ENCODE results near the gene PMVK.

PMVK gene

GRCh38 chr1:154940651-154941194, 4.2 kb upstream of the PMVK start:
- no peak overlapping the region for H3K4me3 ChIP-seq
- no peak for DNase-seq (ENCODE audit: low spot score)
- peak overlapping the region in 1 of 2 donors; percentile 13 for H3K27ac ChIP-seq
- no peak for TF ChIP-seq CTCF (IDR thresholded peaks at IDR 0.05)

GRCh38 chr1:154940213-154940560, 3.7 kb upstream of the PMVK start:
- TF ChIP-seq CTCF (IDR thresholded peaks at IDR 0.05) = no peak
- no peak overlapping the region for H3K4me3 ChIP-seq
- peak overlapping the region in 1 of 2 donors; percentile 28 for H3K27ac ChIP-seq
- DNase-seq (ENCODE audit: low spot score) = no peak

- DNase-seq (ENCODE audit: low spot score) = no peak
- TF ChIP-seq CTCF (IDR thresholded peaks at IDR 0.05) = no peak
- Histone ChIP-seq H3K4me3 (no peak overlapping the region), H3K27ac (peak overlapping the region; percentile 95 to 99)
These were observed 2.3 kb upstream of the PMVK start for GRCh38 chr1:154938604-154939399.

- no peak for DNase-seq (ENCODE audit: low spot score)
- Histone ChIP-seq H3K4me3 (peak overlapping the region; percentile 78), H3K27ac (peak overlapping the region; percentile 95 to 99)
- no peak for TF ChIP-seq CTCF (IDR thresholded peaks at IDR 0.05)
These were observed 1.5 kb upstream of the PMVK start for GRCh38 chr1:154937988-154938386.

GRCh38 chr1:154937085-154937987, 817 bp upstream of the PMVK start:
- no peak for TF ChIP-seq CTCF (IDR thresholded peaks at IDR 0.05)
- H3K4me3 ChIP-seq = peak overlapping the region; percentile 78
- DNase-seq (ENCODE audit: low spot score) = peak; percentile 95
- H3K27ac ChIP-seq = peak overlapping the region; percentile 95 to 99

- DNase-seq (ENCODE audit: low spot score) = no peak
- Histone ChIP-seq H3K4me3 (peak overlapping the region; percentile 78), H3K27ac (peak overlapping the region; percentile 95 to 99)
- TF ChIP-seq CTCF (IDR thresholded peaks at IDR 0.05) = no peak
These were observed 567 bp downstream of the PMVK start for GRCh38 chr1:154935749-154936554.

Data from coronary artery (tissue), 2 donors.